GM11168 (cell line): Measurements from ENCODE around the gene KHDC4.

ENCODE experiments used
- in situ Hi-C: fragments of 300-500 bp; cut with MboI; formaldehyde crosslinking; loops from one replicate; pipeline ENCODE4 v1.12.0; 2022; ENCODE audit warnings: low sequenced_read_pairs; ENCODE audit not compliant: unreplicated experiment

Gene KHDC4

GRCh38 chr1:155934097-155934935 is at the start of gene KHDC4:
Gene KHDC4 (minus strand): TSS chr1:155934413. CDS start chr1:155934373, 40 bp downstream.
- in situ Hi-C loops = no loop called here

GRCh38 chr1:155983191-155984024 is 49.2 kb upstream of the KHDC4 start:
- in situ Hi-C loops = no loop called here

GRCh38 chr1:155982106-155982505 is 47.9 kb upstream of the KHDC4 start:
- in situ Hi-C loops = no loop called here

- in situ Hi-C loops = no loop called here
These were observed 47.3 kb upstream of the KHDC4 start for GRCh38 chr1:155981266-155982088.

- in situ Hi-C loops = no loop called here
These were observed 45.6 kb upstream of the KHDC4 start for GRCh38 chr1:155979597-155980343.

GRCh38 chr1:155978973-155979429 is 44.8 kb upstream of the KHDC4 start:
- in situ Hi-C loops = no loop called here

GRCh38 chr1:155978325-155978972 is 44.2 kb upstream of the KHDC4 start, which contains the start of gene ARHGEF2:
Gene ARHGEF2 (minus strand): TSS chr1:155978547. CDS start chr1:155978427, 120 bp downstream.
- in situ Hi-C loops = no loop called here

- in situ Hi-C loops = no loop called here
These were observed 43.6 kb upstream of the KHDC4 start for GRCh38 chr1:155977690-155978324.

GRCh38 chr1:155976913-155977689 is 42.9 kb upstream of the KHDC4 start:
- in situ Hi-C loops = no loop called here

GRCh38 chr1:155976062-155976912 is 42.1 kb upstream of the KHDC4 start:
- in situ Hi-C loops = no loop called here

- in situ Hi-C loops = no loop called here
These were observed 41.3 kb upstream of the KHDC4 start for GRCh38 chr1:155975375-155976061.

GRCh38 chr1:155974208-155975115 is 40.2 kb upstream of the KHDC4 start:
- in situ Hi-C loops = no loop called here

- in situ Hi-C loops = no loop called here
These were observed 39.5 kb upstream of the KHDC4 start for GRCh38 chr1:155973723-155974122.

GRCh38 chr1:155971910-155972809 is 37.9 kb upstream of the KHDC4 start:
- in situ Hi-C loops = no loop called here
